HG03558 (cell line): ENCODE data around the gene TMEM106A.
"Not testable (repeated sequence)": the region's sequence is repeated elsewhere in the genome, so short reads cannot be mapped to it uniquely, and the experiment has no call there.

ENCODE experiments used
- ATAC-seq: cut with Tn5 transposase; IDR thresholded peaks from one replicate; pipeline ENCODE4 v1.9.1; 2021; ENCODE audit warnings: moderate number of reproducible peaks; ENCODE audit not compliant: unreplicated experiment; ENCODE audit errors: extremely low read depth

TMEM106A gene

GRCh38 chr17:43213545-43213944 is 1.9 kb downstream of the TMEM106A start:
- ATAC-seq, result no peak

GRCh38 chr17:43215341-43215740 is 3.7 kb downstream of the TMEM106A start:
- ATAC-seq, result no peak

GRCh38 chr17:43216369-43216761 is 4.7 kb downstream of the TMEM106A start:
- ATAC-seq, result no peak

GRCh38 chr17:43216762-43217613 is 5.3 kb downstream of the TMEM106A start:
- ATAC-seq, result no peak

- ATAC-seq, result no peak
These were observed 6.0 kb downstream of the TMEM106A start for GRCh38 chr17:43217614-43218087.

GRCh38 chr17:43219001-43219400 is 7.3 kb downstream of the TMEM106A start:
- ATAC-seq, result no peak

- ATAC-seq, result no peak
These were observed 8.2 kb downstream of the TMEM106A start for GRCh38 chr17:43219746-43220380.

- no peak for ATAC-seq
These were observed 8.9 kb downstream of the TMEM106A start for GRCh38 chr17:43220511-43221125.

GRCh38 chr17:43224146-43224705 is 12.6 kb downstream of the TMEM106A start:
- no peak for ATAC-seq

GRCh38 chr17:43226393-43226792 is 14.7 kb downstream of the TMEM106A start:
- ATAC-seq, result no peak

GRCh38 chr17:43228020-43228782 is 16.5 kb downstream of the TMEM106A start, which contains the start of gene CCDC200:
TSS of gene CCDC200 (minus strand) at chr17:43228623. CDS start at chr17:43228554, 69 bp downstream.
- not testable (repeated sequence) for ATAC-seq

GRCh38 chr17:43231205-43232020 is 19.7 kb downstream of the TMEM106A start:
- ATAC-seq, result not testable (repeated sequence)

- not testable (repeated sequence) for ATAC-seq
These were observed 20.5 kb downstream of the TMEM106A start for GRCh38 chr17:43232021-43232699.

- not testable (repeated sequence) for ATAC-seq
These were observed 21.6 kb downstream of the TMEM106A start for GRCh38 chr17:43233263-43233662.

GRCh38 chr17:43233877-43234276 is 22.2 kb downstream of the TMEM106A start, which contains the start of gene RNU2-1:
TSS of gene RNU2-1 (minus strand) at chr17:43233977.
- ATAC-seq, result not testable (repeated sequence)

GRCh38 chr17:43239597-43239996 is 27.9 kb downstream of the TMEM106A start:
- not testable (repeated sequence) for ATAC-seq

- ATAC-seq, result not testable (repeated sequence)
These were observed 29.1 kb downstream of the TMEM106A start for GRCh38 chr17:43240596-43241352.

GRCh38 chr17:43246456-43246855 is 34.8 kb downstream of the TMEM106A start:
- not testable (repeated sequence) for ATAC-seq
